MM.1S (cell line): Measurements from ENCODE around the gene PTPN3.

Source experiments
- EZH2 ChIP-seq: fragments of 300-600 bp; sonication (generic); optimal IDR thresholded peaks from 2 replicates; pipeline ENCODE3; 2017; ENCODE audit warnings: low read depth, mild to moderate bottlenecking, antibody characterized with exemption, low read length, mixed read lengths
- EZH2phosphoT487 ChIP-seq: fragments of 300-600 bp; sonication (generic); IDR thresholded peaks from 2 replicates; pipeline ENCODE4 v1.6.1; 2018; ENCODE audit warnings: antibody characterized with exemption, low read length
- TF ChIP-seq, protein P1 (sequence below): fragments of 300-600 bp; sonication (generic); IDR thresholded peaks from 2 replicates; pipeline ENCODE4 v1.5.1; 2016; ENCODE audit warnings: antibody characterized with exemption, low read length, mixed read lengths

DNA sequence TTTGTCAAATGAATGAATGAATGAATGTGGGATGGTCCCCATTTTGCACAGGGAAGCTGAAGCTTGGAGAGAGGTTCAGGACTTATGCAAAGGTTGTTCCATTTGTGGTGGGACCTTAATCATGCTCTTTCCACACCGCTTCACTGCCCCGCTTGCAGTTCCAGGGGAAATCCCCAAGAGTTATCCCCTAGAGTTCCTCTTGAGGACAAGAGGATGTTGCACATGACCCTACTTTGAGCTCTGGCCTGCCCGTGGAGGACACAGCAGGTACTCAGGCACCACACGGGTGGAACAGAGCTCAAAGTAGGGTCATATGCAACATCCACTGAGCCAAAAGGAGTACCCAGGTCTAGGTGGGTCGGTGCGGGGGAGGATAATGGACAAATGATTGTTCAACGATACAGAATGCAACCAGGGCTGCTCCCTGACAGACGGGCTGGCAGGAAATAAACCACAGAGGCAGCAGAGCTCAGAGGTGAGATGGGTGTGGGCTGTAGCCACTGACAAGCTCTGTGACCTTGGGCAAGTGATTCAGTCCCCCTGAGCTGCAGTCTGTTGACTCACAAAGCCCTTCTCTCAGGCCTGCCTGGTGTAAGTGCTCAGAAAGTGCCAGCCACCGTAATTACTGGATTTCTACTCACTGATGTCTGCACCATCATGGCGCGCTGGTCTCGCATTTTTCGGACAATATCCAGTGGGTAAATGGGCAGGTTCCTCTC, 116.9 kb downstream of the PTPN3 start:
- TF ChIP-seq, protein P1, sequence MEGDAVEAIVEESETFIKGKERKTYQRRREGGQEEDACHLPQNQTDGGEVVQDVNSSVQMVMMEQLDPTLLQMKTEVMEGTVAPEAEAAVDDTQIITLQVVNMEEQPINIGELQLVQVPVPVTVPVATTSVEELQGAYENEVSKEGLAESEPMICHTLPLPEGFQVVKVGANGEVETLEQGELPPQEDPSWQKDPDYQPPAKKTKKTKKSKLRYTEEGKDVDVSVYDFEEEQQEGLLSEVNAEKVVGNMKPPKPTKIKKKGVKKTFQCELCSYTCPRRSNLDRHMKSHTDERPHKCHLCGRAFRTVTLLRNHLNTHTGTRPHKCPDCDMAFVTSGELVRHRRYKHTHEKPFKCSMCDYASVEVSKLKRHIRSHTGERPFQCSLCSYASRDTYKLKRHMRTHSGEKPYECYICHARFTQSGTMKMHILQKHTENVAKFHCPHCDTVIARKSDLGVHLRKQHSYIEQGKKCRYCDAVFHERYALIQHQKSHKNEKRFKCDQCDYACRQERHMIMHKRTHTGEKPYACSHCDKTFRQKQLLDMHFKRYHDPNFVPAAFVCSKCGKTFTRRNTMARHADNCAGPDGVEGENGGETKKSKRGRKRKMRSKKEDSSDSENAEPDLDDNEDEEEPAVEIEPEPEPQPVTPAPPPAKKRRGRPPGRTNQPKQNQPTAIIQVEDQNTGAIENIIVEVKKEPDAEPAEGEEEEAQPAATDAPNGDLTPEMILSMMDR = no peak
- TF ChIP-seq EZH2 (no peak), EZH2phosphoT487 (no peak)
